GM13977 (cell line): ENCODE results near the gene EPB41L1.
A peak's percentile ranks its signal among the peaks of the same experiment; 100 is the strongest.

Experiments used
- DNase-seq: peaks from one replicate; pipeline ENCODE4 v3.0.0; 2012; ENCODE audit warnings: low spot score
- CTCF ChIP-seq: IDR thresholded peaks from 2 replicates; pipeline ENCODE4 v1.5.1; 2012; ENCODE audit warnings: mild to moderate bottlenecking, control low read depth; ENCODE audit not compliant: insufficient read depth; ENCODE audit errors: extremely low read depth, missing control alignments
- in situ Hi-C: fragments of 300-500 bp; cut with MboI; formaldehyde crosslinking; loops from one replicate; pipeline ENCODE4 v1.12.0; 2022; ENCODE audit warnings: low sequenced_read_pairs, low pct_unique_long_range_greater_than_20kb, mixed read lengths, inconsistent platforms; ENCODE audit not compliant: unreplicated experiment

EPB41L1 gene

GRCh38 chr20:36110994-36111393 is 43.5 kb upstream of the EPB41L1 start:
- in situ Hi-C loops: no loop called here
- TF ChIP-seq CTCF: no peak
- DNase-seq: no peak

- DNase-seq: no peak
- TF ChIP-seq CTCF: no peak
- in situ Hi-C loops: no loop called here
Observed at GRCh38 chr20:36112112-36112511, 42.4 kb upstream of the EPB41L1 start.

GRCh38 chr20:36113036-36113435 is 41.5 kb upstream of the EPB41L1 start:
- in situ Hi-C loops: no loop called here
- no peak for TF ChIP-seq CTCF
- DNase-seq: no peak

GRCh38 chr20:36113566-36114250 is 40.8 kb upstream of the EPB41L1 start:
- peak; percentile 50 for DNase-seq
- in situ Hi-C loops: no loop called here
- TF ChIP-seq CTCF: no peak

GRCh38 chr20:36114707-36115106 is 39.8 kb upstream of the EPB41L1 start:
- DNase-seq: no peak
- in situ Hi-C loops: no loop called here

GRCh38 chr20:36115925-36116324 is 38.6 kb upstream of the EPB41L1 start:
- DNase-seq: no peak
- TF ChIP-seq CTCF: no peak
- in situ Hi-C loops: no loop called here

More at GRCh38 chr20:36114707-36115106, 39.8 kb upstream of the EPB41L1 start:
- no peak for TF ChIP-seq CTCF
